HG03066 (cell line): ENCODE data around the gene CGB5.
"Not testable (repeated sequence)": the region's sequence is repeated elsewhere in the genome, so short reads cannot be mapped to it uniquely, and the experiment has no call there.

Experiments
- ATAC-seq: cut with Tn5 transposase; IDR thresholded peaks from one replicate; pipeline ENCODE4 v1.9.1; 2021; ENCODE audit warnings: low read depth; ENCODE audit not compliant: unreplicated experiment

The CGB5 gene

DNA sequence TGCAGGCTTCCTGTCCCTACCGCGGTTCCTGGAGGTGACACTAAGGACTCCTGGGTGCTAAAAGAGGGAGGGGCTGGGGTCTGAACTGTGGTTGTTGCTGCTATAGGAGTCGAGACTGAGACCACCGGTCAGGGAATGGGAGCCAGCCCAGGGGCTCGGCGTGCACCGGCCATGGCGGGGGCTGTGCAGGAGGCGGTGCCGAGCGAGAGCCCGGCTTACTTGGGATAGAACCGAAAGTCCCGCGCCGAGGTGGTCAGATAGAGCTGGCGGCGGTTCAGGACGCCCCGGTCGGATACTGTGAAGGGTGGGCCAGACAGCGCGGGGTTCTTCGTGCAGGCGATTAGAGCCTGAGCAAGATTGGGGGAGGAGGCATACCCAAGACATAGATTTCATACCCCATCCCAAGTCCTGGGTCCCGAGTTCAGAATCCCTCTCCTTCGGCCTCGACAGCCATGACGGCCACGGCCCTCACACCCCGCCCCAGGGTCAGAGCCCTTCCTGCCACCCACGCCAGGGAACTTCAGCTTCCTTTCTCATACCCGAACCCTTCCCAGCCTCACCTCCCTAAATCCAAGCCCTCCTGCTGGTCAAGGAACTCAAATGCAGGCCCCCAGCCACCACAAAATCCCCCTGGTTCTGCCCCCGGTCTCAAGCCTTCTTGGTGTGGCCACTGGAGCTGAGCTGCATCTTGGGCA lies 13.4 kb downstream of the CGB5 start:
- ATAC-seq, result not testable (repeated sequence)

GRCh38 chr19:49057636-49058234 lies 14.1 kb downstream of the CGB5 start, which contains the start of gene CGB7:
Gene CGB7 (minus strand): TSS chr19:49057749. CDS start chr19:49055375, 2,374 bp downstream.
- ATAC-seq, result no peak

GRCh38 chr19:49058562-49058961 lies 14.9 kb downstream of the CGB5 start:
- no peak for ATAC-seq

GRCh38 chr19:49059053-49059452 lies 15.4 kb downstream of the CGB5 start:
- no peak for ATAC-seq

DNA sequence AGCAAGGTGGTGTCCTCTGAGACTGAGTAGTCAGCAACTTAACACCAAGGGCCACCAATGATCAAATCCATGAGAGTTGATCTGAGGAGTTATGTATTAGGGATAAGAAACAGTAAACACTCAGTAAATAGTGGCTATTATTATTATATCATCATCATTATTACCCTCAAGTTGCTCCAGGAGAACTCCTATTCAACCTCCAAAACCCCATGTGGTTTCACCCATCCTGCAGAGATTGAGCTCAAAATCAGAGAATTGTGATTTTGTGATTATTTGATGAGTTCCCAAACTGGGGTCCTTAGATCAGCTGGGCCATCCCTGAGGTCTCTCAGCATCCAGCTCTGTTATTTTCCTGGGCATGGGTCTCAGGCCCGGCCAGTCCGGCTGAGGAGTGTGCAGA lies 17.4 kb downstream of the CGB5 start:
- no peak for ATAC-seq

- no peak for ATAC-seq
Measured at GRCh38 chr19:49061445-49061844, 17.8 kb downstream of the CGB5 start.

- ATAC-seq, result no peak
Measured at GRCh38 chr19:49064029-49064629, 20.5 kb downstream of the CGB5 start.

DNA sequence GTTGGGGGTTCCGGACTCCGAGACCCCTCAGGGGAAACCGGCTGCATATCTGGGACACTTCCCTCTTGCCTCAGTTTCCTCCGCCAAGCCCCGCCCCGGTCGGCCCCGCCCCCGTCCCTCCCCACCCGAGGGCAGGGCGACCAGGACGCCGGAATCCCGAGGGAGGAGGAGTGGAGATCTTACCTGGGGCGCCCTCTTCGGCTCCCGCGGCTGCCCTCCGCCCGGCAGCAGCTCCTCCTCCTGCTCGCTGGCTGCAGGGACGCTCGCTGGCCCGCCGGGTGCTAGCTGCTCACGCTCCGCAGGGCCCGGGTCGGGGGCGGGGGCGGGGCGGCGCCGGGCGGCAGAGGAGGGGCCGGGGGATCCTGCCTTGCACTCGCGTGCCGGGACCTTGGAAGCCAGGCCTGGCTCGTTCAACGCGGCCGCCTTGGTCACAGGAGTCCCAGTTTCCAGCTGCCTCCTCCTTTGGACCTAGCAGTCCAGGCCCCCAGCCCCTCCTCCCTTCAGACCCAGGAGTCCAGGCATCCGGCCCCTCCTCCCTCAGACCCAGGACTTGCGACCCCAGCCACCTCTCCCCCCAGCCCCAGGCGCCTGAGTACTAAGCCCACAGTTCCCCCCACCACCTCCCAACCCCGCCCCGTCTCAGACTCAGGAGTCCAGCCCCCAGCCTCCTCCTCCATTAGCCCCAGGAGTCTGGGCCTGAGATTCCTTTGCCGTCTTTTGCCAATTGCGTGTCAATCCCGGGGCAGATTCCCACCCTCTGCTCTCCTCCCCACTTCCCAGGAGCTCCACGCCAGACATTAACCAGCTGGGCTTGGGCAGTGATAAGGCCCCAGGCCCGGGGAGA lies 21.3 kb downstream of the CGB5 start, which contains the start of gene NTF4:
TSS of gene NTF4 (minus strand) at position 51 of the 844 bp plus-strand sequence. CDS start 2,821 bp downstream, outside the sequence.
- ATAC-seq, result no peak

GRCh38 chr19:49065905-49066512 lies 22.4 kb downstream of the CGB5 start:
- ATAC-seq, result no peak

GRCh38 chr19:49067554-49067953 lies 23.9 kb downstream of the CGB5 start:
- no peak for ATAC-seq

DNA sequence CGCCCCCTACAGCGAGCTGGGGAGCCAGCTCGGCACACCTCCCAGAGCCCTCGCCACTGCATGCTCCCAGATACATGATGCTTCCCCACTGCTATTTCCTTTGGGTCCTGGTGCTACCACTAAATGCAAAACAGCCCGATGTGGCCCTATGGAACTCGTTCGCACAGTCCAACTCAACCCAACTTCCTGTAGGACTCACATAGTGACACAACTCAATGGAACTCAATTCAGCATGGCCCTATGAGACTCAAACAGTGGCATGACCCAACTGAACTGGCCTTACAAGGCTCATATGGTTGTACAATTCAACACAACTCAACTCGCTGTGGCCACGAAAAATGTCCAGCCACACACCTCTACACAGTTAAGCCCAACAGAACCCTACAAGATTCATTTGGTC lies 25.4 kb downstream of the CGB5 start:
- no peak for ATAC-seq

DNA sequence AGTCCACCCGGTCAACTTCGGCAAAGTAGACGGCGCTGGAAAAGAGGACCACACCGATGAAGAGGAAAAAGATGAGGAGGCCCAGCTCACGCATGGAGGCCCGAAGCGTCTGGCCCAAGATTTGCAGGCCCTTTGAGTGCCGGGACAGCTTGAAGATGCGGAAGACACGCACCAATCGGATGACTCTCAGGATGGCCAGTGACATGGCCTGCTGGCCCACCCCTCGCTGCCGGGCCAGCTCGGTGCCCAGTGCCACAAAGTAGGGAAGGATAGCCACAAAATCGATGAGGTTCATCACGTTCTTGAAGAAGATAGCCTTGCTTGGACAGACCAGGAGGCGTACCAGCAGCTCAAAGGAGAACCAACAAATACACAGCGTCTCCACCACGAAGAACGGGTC lies 26.8 kb downstream of the CGB5 start:
- no peak for ATAC-seq

DNA sequence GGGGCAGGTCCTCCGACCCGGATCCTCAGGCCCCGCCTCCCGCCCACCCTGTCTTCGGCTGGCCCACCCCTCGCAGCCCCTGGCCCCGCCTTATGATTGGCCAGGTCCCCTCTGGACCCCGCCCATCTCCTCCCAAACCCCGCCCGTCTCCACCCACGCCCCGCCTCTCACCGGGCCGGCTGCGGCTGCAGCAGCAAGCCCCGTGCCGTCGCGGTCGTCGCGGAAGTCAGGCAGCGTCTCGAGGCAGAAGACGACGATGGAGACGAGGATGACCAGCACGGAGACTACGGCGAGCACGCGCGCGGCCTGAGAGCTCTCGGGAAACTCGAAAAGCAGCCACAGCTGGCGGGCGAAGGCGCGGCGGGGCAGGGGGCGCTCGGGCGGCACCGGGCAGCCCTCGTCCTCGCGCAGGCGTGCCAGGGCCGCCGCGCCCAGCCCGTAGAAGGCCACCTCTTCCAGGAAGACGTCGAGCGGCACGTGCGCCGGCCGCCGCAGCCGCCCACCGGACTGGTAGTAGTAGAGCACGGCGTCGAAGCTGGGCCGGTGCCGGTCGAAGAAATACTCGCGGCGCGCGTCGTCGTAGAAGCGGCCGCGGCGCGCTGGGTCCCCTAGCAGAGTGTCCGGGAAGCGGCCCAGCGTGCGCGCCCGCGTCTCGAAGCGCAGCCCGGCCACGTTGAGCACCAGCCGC lies 28.4 kb downstream of the CGB5 start:
- ATAC-seq, result no peak

DNA sequence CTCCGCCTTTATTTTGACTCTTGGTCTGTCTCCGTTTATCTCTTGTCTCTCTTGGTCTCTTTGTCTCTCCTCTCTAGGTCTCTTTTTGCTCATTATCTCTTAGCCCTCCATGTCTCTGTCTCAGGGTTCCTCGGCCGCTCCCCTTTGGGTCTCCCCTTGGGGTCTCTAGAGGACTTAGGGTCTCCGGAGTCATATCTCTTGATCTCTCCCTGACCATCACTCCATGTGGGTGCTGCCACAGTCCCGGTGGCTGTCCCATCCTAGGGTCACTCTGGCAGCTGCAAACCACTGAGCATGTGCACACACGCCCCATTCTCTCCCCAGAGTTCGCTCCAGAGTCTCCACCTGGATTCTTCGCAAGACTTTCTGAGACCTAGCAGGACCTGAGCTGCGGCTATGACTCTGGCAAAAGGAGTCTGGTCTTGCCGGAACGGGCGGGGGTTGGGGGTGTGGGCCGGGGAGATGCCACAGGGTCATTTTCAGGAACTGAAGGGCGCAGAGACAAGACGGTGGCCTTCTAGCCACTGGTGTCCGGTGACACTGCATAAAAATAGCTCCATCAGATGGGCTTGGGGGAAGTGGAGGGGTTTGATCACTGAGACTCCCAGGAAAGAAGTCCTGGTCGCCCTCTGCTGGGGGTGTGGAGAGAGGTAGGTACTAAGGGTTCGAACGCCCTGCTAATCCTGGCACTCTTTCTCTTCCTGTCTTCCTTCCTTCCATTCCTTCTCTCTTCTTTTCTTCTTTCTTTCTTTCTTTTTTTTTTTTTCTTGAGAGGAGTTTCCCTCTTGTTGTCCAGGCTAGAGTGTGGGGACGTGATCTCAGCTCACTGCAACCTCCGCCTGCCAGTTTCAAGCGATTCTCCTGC lies 30.1 kb downstream of the CGB5 start:
- ATAC-seq, result no peak

GRCh38 chr19:49074869-49075268 lies 31.2 kb downstream of the CGB5 start:
- ATAC-seq, result not testable (repeated sequence)

GRCh38 chr19:49080392-49080791 lies 36.7 kb downstream of the CGB5 start:
- no peak for ATAC-seq

GRCh38 chr19:49081273-49081672 lies 37.6 kb downstream of the CGB5 start:
- ATAC-seq, result no peak

DNA sequence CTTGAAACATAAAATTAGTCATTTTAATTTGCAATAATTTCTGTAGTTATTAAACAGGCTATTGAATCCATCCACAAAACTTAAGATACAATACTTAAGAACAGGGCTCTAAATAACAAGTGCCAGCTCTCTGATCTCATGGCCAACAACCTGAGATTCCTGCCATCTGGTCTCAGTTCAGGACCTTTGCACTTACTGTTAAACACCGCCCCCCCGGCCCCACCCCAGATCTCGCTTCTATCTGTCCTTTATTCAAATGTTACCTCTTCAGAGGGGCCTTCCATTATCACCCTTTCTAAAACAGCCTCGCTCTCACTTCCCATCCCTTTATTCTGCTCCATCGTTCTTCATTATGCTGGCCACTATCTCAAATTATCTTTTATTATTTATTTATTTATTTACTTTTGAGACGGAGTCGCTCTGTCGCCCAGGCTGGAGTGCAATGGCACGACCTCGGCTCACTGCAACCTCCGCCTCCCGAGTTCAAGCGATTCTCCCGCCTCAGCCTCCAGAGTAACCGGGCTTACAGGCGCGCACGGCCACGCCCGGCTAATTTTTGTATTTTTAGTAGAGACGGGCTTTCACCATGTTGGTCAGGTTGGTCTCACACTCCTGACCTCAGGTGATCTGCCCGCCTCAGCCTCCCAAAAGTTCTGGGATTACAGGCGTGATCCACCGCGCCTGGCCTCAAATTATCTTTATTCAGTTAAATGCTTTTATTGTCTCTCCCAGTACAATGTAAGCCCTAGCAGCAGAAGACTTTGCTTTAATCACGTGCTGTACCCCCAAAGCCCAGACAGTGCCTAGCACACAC lies 40.8 kb downstream of the CGB5 start:
- no peak for ATAC-seq
